DND-41 (cell line): ENCODE results near the gene FARSA.

Experiments
- EZH2 ChIP-seq: IDR thresholded peaks from 3 replicates; pipeline ENCODE4 v1.6.1; 2012; ENCODE audit warnings: borderline replicate concordance, low read depth, mild to moderate bottlenecking, moderate library complexity, low read length, inconsistent platforms; ENCODE audit not compliant: severe bottlenecking
- TF ChIP-seq, protein P1 (sequence below): IDR thresholded peaks from 2 replicates; pipeline ENCODE4 v1.5.1; 2012; ENCODE audit warnings: borderline replicate concordance, low read length, moderate library complexity, mild to moderate bottlenecking; ENCODE audit not compliant: poor library complexity, severe bottlenecking; ENCODE audit errors: extremely low read depth

DNA sequence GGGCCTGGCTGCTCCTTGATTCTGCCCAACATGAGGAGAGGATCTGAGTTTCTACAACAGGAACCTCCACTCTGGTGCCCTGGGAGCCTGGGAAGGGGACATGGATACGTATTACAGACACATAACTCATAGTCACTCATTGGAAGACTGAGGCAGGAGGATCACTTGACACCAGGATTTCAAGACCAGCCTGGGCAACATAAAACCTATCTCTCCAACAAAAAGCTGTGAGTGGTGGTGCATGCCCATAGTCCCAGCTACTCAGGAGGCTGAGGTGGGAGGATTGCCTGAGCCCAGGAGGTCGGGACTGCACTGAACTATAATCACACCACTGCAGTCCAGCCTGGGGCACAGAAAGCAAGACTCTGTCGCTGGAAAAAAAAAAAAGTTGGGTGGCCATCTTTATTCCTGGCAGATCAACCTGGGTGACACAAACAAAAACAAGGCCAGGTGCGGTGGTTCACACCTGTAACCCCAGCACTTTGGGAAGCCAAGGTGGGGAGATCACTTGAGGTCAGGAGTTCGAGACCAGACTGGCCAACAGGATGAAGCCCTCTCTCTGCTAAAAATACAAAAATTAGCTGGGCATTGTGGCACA is 45.4 kb downstream of the FARSA start:
- TF ChIP-seq, protein P1, sequence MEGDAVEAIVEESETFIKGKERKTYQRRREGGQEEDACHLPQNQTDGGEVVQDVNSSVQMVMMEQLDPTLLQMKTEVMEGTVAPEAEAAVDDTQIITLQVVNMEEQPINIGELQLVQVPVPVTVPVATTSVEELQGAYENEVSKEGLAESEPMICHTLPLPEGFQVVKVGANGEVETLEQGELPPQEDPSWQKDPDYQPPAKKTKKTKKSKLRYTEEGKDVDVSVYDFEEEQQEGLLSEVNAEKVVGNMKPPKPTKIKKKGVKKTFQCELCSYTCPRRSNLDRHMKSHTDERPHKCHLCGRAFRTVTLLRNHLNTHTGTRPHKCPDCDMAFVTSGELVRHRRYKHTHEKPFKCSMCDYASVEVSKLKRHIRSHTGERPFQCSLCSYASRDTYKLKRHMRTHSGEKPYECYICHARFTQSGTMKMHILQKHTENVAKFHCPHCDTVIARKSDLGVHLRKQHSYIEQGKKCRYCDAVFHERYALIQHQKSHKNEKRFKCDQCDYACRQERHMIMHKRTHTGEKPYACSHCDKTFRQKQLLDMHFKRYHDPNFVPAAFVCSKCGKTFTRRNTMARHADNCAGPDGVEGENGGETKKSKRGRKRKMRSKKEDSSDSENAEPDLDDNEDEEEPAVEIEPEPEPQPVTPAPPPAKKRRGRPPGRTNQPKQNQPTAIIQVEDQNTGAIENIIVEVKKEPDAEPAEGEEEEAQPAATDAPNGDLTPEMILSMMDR = no peak
- TF ChIP-seq EZH2 = no peak
